Measurements from ENCODE around the gene CAVIN1.

The CAVIN1 gene

DNA sequence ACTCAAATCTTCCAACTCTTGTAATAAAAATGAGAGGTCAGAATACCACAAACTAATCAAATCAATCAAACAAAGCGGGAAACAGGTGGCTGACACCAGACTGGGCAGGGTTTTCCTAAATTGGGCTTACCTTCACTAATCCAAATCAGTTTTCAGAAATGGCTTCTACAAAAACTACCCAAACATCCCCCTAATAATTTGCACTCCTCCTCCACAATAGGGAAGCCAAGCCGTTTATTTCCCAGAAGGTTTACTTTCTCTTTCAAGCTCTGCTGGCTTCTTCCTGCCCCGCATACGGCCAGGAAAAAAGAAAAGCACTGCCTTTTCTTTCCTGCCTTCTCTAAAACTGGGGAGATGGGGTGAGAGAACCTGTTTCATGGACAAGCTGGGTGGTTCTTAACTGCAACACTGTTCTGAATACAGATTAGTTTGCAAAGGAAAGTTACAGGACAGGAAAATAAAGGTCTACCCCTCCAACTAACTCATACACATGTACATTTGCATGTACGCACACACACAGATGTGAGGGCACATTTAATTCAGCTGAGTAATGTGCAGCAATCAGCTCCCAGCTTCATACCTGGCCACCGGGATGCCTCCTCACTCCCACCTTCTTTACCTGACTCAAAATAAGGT, 44.0 kb downstream of the CAVIN1 start:
- Histone ChIP-seq H3K79me2 (ENCODE audit: control insufficient read depth, low read length) (no peaks in the 10 kb centered on the region; the same call in 1 of the 2 replicates), H3K27me3 (ENCODE audit: control insufficient read depth, low read length) (peaks cover 14% of the 10 kb centered on the region), H3K4me3 (ENCODE audit: low read length) (peak overlapping the region; percentile 70), H3K36me3 (ENCODE audit: control insufficient read depth, low read length) (no peaks in the 10 kb centered on the region), H3K27ac (ENCODE audit: low read depth, low read length) (no peak overlapping the region), H3K9me2 (replicated peaks; ENCODE audit: control insufficient read depth, low read length) (no peaks in the 10 kb centered on the region), H4K20me1 (ENCODE audit: control insufficient read depth, insufficient read depth, low read depth, low read length) (no peaks in the 10 kb centered on the region), H3K9me3 (ENCODE audit: control insufficient read depth, insufficient read depth, low read length) (no peaks in the 10 kb centered on the region), H3K4me2 (ENCODE audit: low read length) (peak overlapping the region; percentile 94), H3K4me1 (ENCODE audit: control insufficient read depth, low read length) (peaks cover 29% of the 10 kb centered on the region), H3F3A (ENCODE audit: control insufficient read depth, insufficient read depth) (peaks cover 6% of the 10 kb centered on the region; the same call in 1 of the 2 replicates)
- TF ChIP-seq, protein P1, sequence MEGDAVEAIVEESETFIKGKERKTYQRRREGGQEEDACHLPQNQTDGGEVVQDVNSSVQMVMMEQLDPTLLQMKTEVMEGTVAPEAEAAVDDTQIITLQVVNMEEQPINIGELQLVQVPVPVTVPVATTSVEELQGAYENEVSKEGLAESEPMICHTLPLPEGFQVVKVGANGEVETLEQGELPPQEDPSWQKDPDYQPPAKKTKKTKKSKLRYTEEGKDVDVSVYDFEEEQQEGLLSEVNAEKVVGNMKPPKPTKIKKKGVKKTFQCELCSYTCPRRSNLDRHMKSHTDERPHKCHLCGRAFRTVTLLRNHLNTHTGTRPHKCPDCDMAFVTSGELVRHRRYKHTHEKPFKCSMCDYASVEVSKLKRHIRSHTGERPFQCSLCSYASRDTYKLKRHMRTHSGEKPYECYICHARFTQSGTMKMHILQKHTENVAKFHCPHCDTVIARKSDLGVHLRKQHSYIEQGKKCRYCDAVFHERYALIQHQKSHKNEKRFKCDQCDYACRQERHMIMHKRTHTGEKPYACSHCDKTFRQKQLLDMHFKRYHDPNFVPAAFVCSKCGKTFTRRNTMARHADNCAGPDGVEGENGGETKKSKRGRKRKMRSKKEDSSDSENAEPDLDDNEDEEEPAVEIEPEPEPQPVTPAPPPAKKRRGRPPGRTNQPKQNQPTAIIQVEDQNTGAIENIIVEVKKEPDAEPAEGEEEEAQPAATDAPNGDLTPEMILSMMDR (IDR thresholded peaks at IDR 0.05; ENCODE audit: low read depth, low read length, poor library complexity, severe bottlenecking): no peak
- no peak for TF ChIP-seq EZH2phosphoT487 (IDR thresholded peaks at IDR 0.05; ENCODE audit: borderline replicate concordance, low read length)

DNA sequence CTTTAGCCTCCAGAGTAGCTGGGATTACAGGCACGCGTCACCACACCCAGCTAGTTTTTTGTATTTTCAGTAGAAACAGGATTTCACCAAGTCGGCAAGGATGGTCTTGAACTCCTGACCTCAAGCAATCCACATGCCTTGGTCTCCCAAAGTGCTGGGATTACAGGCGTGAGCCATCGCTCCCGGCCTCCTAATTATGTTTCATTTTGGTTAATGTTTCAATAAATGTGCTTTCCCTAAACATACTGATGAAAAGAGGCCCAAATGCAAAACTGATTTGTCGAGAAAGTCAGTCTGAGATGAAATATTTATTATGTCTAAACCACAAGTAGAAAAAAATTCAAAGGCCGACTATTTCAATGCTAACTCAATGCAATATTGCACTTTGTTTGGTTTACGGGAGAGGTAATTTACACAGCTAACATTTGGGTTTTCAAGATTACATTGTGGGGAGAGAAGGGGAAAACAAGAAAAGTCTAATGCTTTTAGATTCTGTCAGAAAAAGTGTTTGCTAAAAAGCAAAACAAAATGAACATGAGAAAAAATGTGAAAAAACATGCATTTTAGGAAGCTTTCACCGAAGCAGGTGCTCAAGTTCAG, 44.6 kb downstream of the CAVIN1 start:
- Histone ChIP-seq H3K9me3 (ENCODE audit: control insufficient read depth, insufficient read depth, low read length) (no peaks in the 10 kb centered on the region), H3K4me2 (ENCODE audit: low read length) (peak overlapping the region; percentile 94), H3K36me3 (ENCODE audit: control insufficient read depth, low read length) (no peaks in the 10 kb centered on the region), H4K20me1 (ENCODE audit: control insufficient read depth, insufficient read depth, low read depth, low read length) (no peaks in the 10 kb centered on the region), H3K79me2 (ENCODE audit: control insufficient read depth, low read length) (no peaks in the 10 kb centered on the region; the same call in 1 of the 2 replicates), H3K4me1 (ENCODE audit: control insufficient read depth, low read length) (peaks cover 29% of the 10 kb centered on the region), H3K27ac (ENCODE audit: low read depth, low read length) (no peak overlapping the region), H3K9me2 (replicated peaks; ENCODE audit: control insufficient read depth, low read length) (no peaks in the 10 kb centered on the region), H3K27me3 (ENCODE audit: control insufficient read depth, low read length) (peaks cover 14% of the 10 kb centered on the region), H3F3A (ENCODE audit: control insufficient read depth, insufficient read depth) (peaks cover 6% of the 10 kb centered on the region; the same call in 1 of the 2 replicates), H3K4me3 (ENCODE audit: low read length) (peak overlapping the region; percentile 70)
- no peak for TF ChIP-seq EZH2phosphoT487 (IDR thresholded peaks at IDR 0.05; ENCODE audit: borderline replicate concordance, low read length)
- TF ChIP-seq, protein P1 (IDR thresholded peaks at IDR 0.05; ENCODE audit: low read depth, low read length, poor library complexity, severe bottlenecking): no peak

DNA sequence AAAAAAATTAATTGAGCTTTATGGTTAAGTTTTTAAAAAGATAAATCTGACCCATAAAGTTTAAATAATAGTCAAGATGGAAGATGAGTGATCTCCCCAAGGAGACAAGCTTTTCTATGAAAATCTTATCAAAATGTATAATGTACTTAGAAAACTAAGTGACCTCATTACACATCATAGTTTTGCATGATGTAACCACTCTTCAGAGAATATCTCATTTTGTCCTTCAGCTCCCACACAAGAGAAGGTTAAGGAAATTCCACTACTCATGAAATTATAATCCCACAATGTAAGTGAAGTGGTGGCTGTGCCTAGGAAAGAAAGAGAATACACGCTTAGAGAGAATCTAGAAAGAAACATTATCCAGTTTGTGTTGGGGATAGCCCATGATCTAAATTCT, 49.2 kb downstream of the CAVIN1 start:
- no peaks in the 10 kb centered on the region for H3K9me2 ChIP-seq (replicated peaks; ENCODE audit: control insufficient read depth, low read length)
- no peak overlapping the region for H3K27ac ChIP-seq (ENCODE audit: low read depth, low read length)
- H3F3A ChIP-seq (ENCODE audit: control insufficient read depth, insufficient read depth): peaks cover 4% of the 10 kb centered on the region; the same call in 1 of the 2 replicates
- H3K36me3 ChIP-seq (ENCODE audit: control insufficient read depth, low read length): no peaks in the 10 kb centered on the region
- H3K4me2 ChIP-seq (ENCODE audit: low read length): no peak overlapping the region
- H3K9me3 ChIP-seq (ENCODE audit: control insufficient read depth, insufficient read depth, low read length): no peaks in the 10 kb centered on the region
- H4K20me1 ChIP-seq (ENCODE audit: control insufficient read depth, insufficient read depth, low read depth, low read length): no peaks in the 10 kb centered on the region
- TF ChIP-seq, protein P1 (IDR thresholded peaks at IDR 0.05; ENCODE audit: low read depth, low read length, poor library complexity, severe bottlenecking): no peak
- TF ChIP-seq EZH2phosphoT487 (IDR thresholded peaks at IDR 0.05; ENCODE audit: borderline replicate concordance, low read length): no peak
- peaks cover 20% of the 10 kb centered on the region for H3K4me1 ChIP-seq (ENCODE audit: control insufficient read depth, low read length)
- peaks cover 12% of the 10 kb centered on the region for H3K27me3 ChIP-seq (ENCODE audit: control insufficient read depth, low read length)
- no peak overlapping the region for H3K4me3 ChIP-seq (ENCODE audit: low read length)
- H3K79me2 ChIP-seq (ENCODE audit: control insufficient read depth, low read length): no peaks in the 10 kb centered on the region; the same call in 1 of the 2 replicates
